Bronchial epithelial cell (primary cell): Measurements from ENCODE around the gene TEKT4. TPM values are rescaled to one million over a fixed set of nuclear protein-coding genes. Genes with fewer than 3 reads are reported as not detected.
A peak's percentile ranks its signal among the peaks of the same experiment; 100 is the strongest.

Source experiments
- DNase-seq: peaks from one replicate; pipeline ENCODE4 v3.0.0-alpha.2; 2010; ENCODE audit warnings: low read depth
- FAIRE-seq: peaks from 2 replicates; lab custom pipeline; 2011; peaks lifted over from hg19 to GRCh38; lab: Jason Lieb, UNC
- H3K27me3 ChIP-seq: 2 replicates; pipeline ENCODE4 v1.5.1; 2011; ENCODE audit warnings: low read length; ENCODE audit not compliant: control insufficient read depth, insufficient read depth
- H3K36me3 ChIP-seq: 2 replicates; pipeline ENCODE4 v1.5.1; 2011; ENCODE audit warnings: low read length; ENCODE audit not compliant: control insufficient read depth, insufficient read depth
- H3K4me3 ChIP-seq: 2 replicates; pipeline ENCODE4 v1.5.1; 2011; ENCODE audit warnings: mild to moderate bottlenecking, low read depth, low read length, control low read depth
- CTCF ChIP-seq: IDR thresholded peaks from 2 replicates; pipeline ENCODE4 v1.5.1; 2011; ENCODE audit warnings: mild to moderate bottlenecking, moderate library complexity, low read length, control low read depth, inconsistent platforms; ENCODE audit not compliant: insufficient read depth, severe bottlenecking
- total RNA-seq: library from RNA; depleted of rRNA; stranded (reverse); fragments of >200 nt; gene quantifications from 2 replicates; pipeline ENCODE4 v1.2.1, GENCODE V29; 2014

Gene TEKT4
- total RNA-seq, 1 donor from 2014 or later, result not detected

GRCh38 chr2:94873362-94874276 is 2.4 kb downstream of the TEKT4 start:
- H3K36me3 ChIP-seq, result no peaks in the 10 kb centered on the region
- no peak for TF ChIP-seq CTCF
- FAIRE-seq (no peak), DNase-seq (no peak)
- H3K4me3 ChIP-seq, result no peak overlapping the region
- no peaks in the 10 kb centered on the region for H3K27me3 ChIP-seq

- Histone ChIP-seq H3K36me3 (no peaks in the 10 kb centered on the region), H3K4me3 (no peak overlapping the region), H3K27me3 (no peaks in the 10 kb centered on the region)
- peak; percentile 68 for TF ChIP-seq CTCF
- FAIRE-seq, result no peak
- no peak for DNase-seq
Measured at GRCh38 chr2:94874277-94874997, 3.2 kb downstream of the TEKT4 start.

- H3K36me3 ChIP-seq, result no peaks in the 10 kb centered on the region
- no peak for TF ChIP-seq CTCF
- no peak overlapping the region for H3K4me3 ChIP-seq
- FAIRE-seq, result peak; percentile 76
- DNase-seq, result no peak
- no peaks in the 10 kb centered on the region for H3K27me3 ChIP-seq
Measured at GRCh38 chr2:94875064-94875819, 4.0 kb downstream of the TEKT4 start.

GRCh38 chr2:94875820-94876522 is 4.7 kb downstream of the TEKT4 start:
- Histone ChIP-seq H3K36me3 (no peaks in the 10 kb centered on the region), H3K4me3 (no peak overlapping the region), H3K27me3 (no peaks in the 10 kb centered on the region)
- DNase-seq (no peak), FAIRE-seq (peak; percentile 88)
- no peak for TF ChIP-seq CTCF

- Histone ChIP-seq H3K36me3 (no peaks in the 10 kb centered on the region), H3K27me3 (no peaks in the 10 kb centered on the region), H3K4me3 (no peak overlapping the region)
- FAIRE-seq, result peak; percentile 98
- no peak for DNase-seq
- no peak for TF ChIP-seq CTCF
Measured at GRCh38 chr2:94876523-94876863, 5.3 kb downstream of the TEKT4 start.
